ENCODE data around the gene TNFSF13. TPM values are rescaled to one million over a fixed set of nuclear protein-coding genes. Genes with fewer than 3 reads are reported as not detected.
"Not testable (repeated sequence)": the region's sequence is repeated elsewhere in the genome, so short reads cannot be mapped to it uniquely, and the experiment has no call there.

TNFSF13 gene
- total RNA-seq, 4 donors from 2014 or later: 14.5 to 47.1 (median 27.2) TPM

GRCh38 chr17:7593296-7593695 lies 34.7 kb downstream of the TNFSF13 start:
- Histone ChIP-seq H3K36me3 (peaks cover 3 to 77% of the 10 kb centered on the region in 2 donors), H3K4me3 (no peak overlapping the region), H3K4me1 (peaks cover 0 to 19% (median 7%) of the 10 kb centered on the region in 3 donors), H3K27me3 (no peaks in the 10 kb centered on the region), H3K9me3 (no peaks in the 10 kb centered on the region), H3K27ac (no peak overlapping the region)
- ATAC-seq: no peak
- TF ChIP-seq POLR2AphosphoS5 (IDR thresholded peaks at IDR 0.05) (no peak), EP300 (IDR thresholded peaks at IDR 0.05) (no peak), POLR2A (IDR thresholded peaks at IDR 0.05) (no peak), CTCF (IDR thresholded peaks at IDR 0.05) (no peak)
- 40 to 80% methylated on average over 1 of the region's 12 CpGs for WGBS, 2 donors (ENCODE audit: low coverage in 1 of 2)

- not testable (repeated sequence) for ATAC-seq, H3K9me3 ChIP-seq, H3K4me1 ChIP-seq, H3K27me3 ChIP-seq, H3K27ac ChIP-seq, H3K4me3 ChIP-seq
- 100% methylated on average over 1 of the region's 5 CpGs; no CpG with 5 or more reads in 1 of the 2 donors for WGBS, 2 donors (ENCODE audit: low coverage in 1 of 2)
- peaks cover 3 to 98% of the 10 kb centered on the region in 2 donors for H3K36me3 ChIP-seq
Observed at GRCh38 chr17:7597561-7597960, 39.0 kb downstream of the TNFSF13 start.

GRCh38 chr17:7606280-7606679 lies 47.7 kb downstream of the TNFSF13 start:
- no peak overlapping the region for H3K27ac ChIP-seq
- no peak for ATAC-seq
- H3K9me3 ChIP-seq: no peaks in the 10 kb centered on the region
- H3K4me3 ChIP-seq: no peak overlapping the region
- WGBS, 2 donors (ENCODE audit: low coverage in 1 of 2): 69 to 92% methylated on average over 2 to 4 of the region's 4 CpGs
- H3K4me1 ChIP-seq: peaks cover 0 to 31% (median 0%) of the 10 kb centered on the region in 3 donors
- H3K27me3 ChIP-seq: no peaks in the 10 kb centered on the region
- TF ChIP-seq POLR2AphosphoS5 (IDR thresholded peaks at IDR 0.05) (no peak), CTCF (IDR thresholded peaks at IDR 0.05) (no peak), POLR2A (IDR thresholded peaks at IDR 0.05) (no peak), EP300 (IDR thresholded peaks at IDR 0.05) (no peak)
- H3K36me3 ChIP-seq: peaks cover 0 to 56% of the 10 kb centered on the region in 2 donors

- H3K4me1 ChIP-seq: peaks cover 0 to 63% (median 17%) of the 10 kb centered on the region in 3 donors
- ATAC-seq: no peak
Observed at GRCh38 chr17:7610641-7611040, 52.1 kb downstream of the TNFSF13 start.

More at GRCh38 chr17:7610641-7611040, 52.1 kb downstream of the TNFSF13 start:
- Histone ChIP-seq H3K9me3 (no peaks in the 10 kb centered on the region), H3K36me3 (peaks cover 0 to 12% of the 10 kb centered on the region in 2 donors), H3K27me3 (no peaks in the 10 kb centered on the region), H3K4me3 (no peak overlapping the region), H3K27ac (no peak overlapping the region)
- TF ChIP-seq POLR2A (IDR thresholded peaks at IDR 0.05) (no peak), POLR2AphosphoS5 (IDR thresholded peaks at IDR 0.05) (no peak), CTCF (IDR thresholded peaks at IDR 0.05) (no peak), EP300 (IDR thresholded peaks at IDR 0.05) (no peak)
- WGBS, 2 donors (ENCODE audit: low coverage in 1 of 2): 100% methylated on average over 2 of the region's 2 CpGs; no CpG with 5 or more reads in 1 of the 2 donors

Small RNA genes within 50 kb of the gene (small RNA-seq; reads per million reads assigned to genes)
- gene CD68: 0 reads per million in 4 donors
- gene RF00019: 0 reads per million in 4 donors
- 0 reads per million in 4 donors for gene SNORA48
- gene SNORD10: 0 reads per million in 4 donors

Other genes starting within 250 kb of the TNFSF13 start
- gene GPS2, start 243.4 kb upstream of the TNFSF13 start, total RNA-seq: 100 to 1,000 TPM in 1 of 4 donors, 10 to 100 TPM in 3; 66.9 to 104 (median 82.5) TPM
- 10 to 100 TPM; 12.0 to 30.4 (median 14.9) TPM for gene NEURL4, start 229.4 kb upstream of the TNFSF13 start, total RNA-seq
- gene ACAP1, start 222.2 kb upstream of the TNFSF13 start, total RNA-seq: 1 to 10 TPM; 2.0 to 4.6 (median 3.5) TPM
- 10 to 100 TPM in 2 of 4 donors, 1 to 10 TPM in 2; 8.8 to 16.9 (median 10.3) TPM for gene KCTD11, start 206.6 kb upstream of the TNFSF13 start, total RNA-seq
- not detected for gene TMEM95, start 203.6 kb upstream of the TNFSF13 start, total RNA-seq
- 1 to 10 TPM; 2.0 to 4.4 (median 3.5) TPM for gene TNK1, start 177.7 kb upstream of the TNFSF13 start, total RNA-seq
- gene PLSCR3, start 164.2 kb upstream of the TNFSF13 start, total RNA-seq: 10 to 100 TPM; 16.8 to 38.1 (median 17.7) TPM
- gene TMEM256, start 154.7 kb upstream of the TNFSF13 start, total RNA-seq: 10 to 100 TPM; 31.1 to 66.6 (median 57.8) TPM
- gene NLGN2, start 150.9 kb upstream of the TNFSF13 start, total RNA-seq: 10 to 100 TPM in 3 of 4 donors, 1 to 10 TPM in 1; 9.9 to 28.4 (median 14.4) TPM
- not detected for gene SPEM1, start 138.4 kb upstream of the TNFSF13 start, total RNA-seq
- gene SPEM2, start 133.1 kb upstream of the TNFSF13 start, total RNA-seq: not detected
- under 1 TPM in 1 of 4 donors, not detected in 3; 0.08 TPM for gene SPEM3, start 129.9 kb upstream of the TNFSF13 start, total RNA-seq
- gene TMEM102, start 123.3 kb upstream of the TNFSF13 start, total RNA-seq: 1 to 10 TPM; 1.3 to 5.6 (median 2.4) TPM
- 1 to 10 TPM in 1 of 4 donors, under 1 TPM in 2, not detected in 1; 0.13 to 1.0 (median 0.42) TPM for gene FGF11, start 119.2 kb upstream of the TNFSF13 start, total RNA-seq
- 10 to 100 TPM in 1 of 4 donors, 1 to 10 TPM in 3; 4.7 to 12.1 (median 8.1) TPM for gene CHRNB1, start 113.7 kb upstream of the TNFSF13 start, total RNA-seq
- gene ZBTB4, start 79.1 kb upstream of the TNFSF13 start, total RNA-seq: 100 to 1,000 TPM in 1 of 4 donors, 10 to 100 TPM in 3; 68.4 to 115 (median 80.2) TPM
- not detected for gene SLC35G6, start 77.3 kb upstream of the TNFSF13 start, total RNA-seq
- 10 to 100 TPM; 41.0 to 55.3 (median 47.3) TPM for gene POLR2A, start 74.4 kb upstream of the TNFSF13 start, total RNA-seq
- gene TNFSF12, start 9.7 kb upstream of the TNFSF13 start, total RNA-seq: 100 to 1,000 TPM in 1 of 4 donors, 10 to 100 TPM in 3; 61.1 to 108 (median 84.7) TPM
- gene SENP3, start 3.2 kb downstream of the TNFSF13 start, total RNA-seq: 10 to 100 TPM; 68.3 to 94.7 (median 79.6) TPM
- gene CD68, start 20.9 kb downstream of the TNFSF13 start, total RNA-seq: 10 to 100 TPM in 3 of 4 donors, 1 to 10 TPM in 1; 7.9 to 83.1 (median 46.1) TPM
- 10 to 100 TPM; 38.1 to 66.5 (median 51.2) TPM for gene MPDU1, start 25.1 kb downstream of the TNFSF13 start, total RNA-seq
- 1 to 10 TPM; 5.1 to 9.0 (median 5.9) TPM for gene SOX15, start 31.3 kb downstream of the TNFSF13 start, total RNA-seq
- 10 to 100 TPM; 39.3 to 54.6 (median 47.4) TPM for gene FXR2, start 56.1 kb downstream of the TNFSF13 start, total RNA-seq
- 10 to 100 TPM; 50.6 to 72.3 (median 62.3) TPM for gene SAT2, start 69.1 kb downstream of the TNFSF13 start, total RNA-seq
- 1 to 10 TPM in 1 of 4 donors, under 1 TPM in 1, not detected in 2; 0.40 to 3.0 TPM for gene SHBG, start 71.4 kb downstream of the TNFSF13 start, total RNA-seq
- gene ATP1B2, start 92.2 kb downstream of the TNFSF13 start, total RNA-seq: 1 to 10 TPM in 3 of 4 donors, under 1 TPM in 1; 0.77 to 3.6 (median 2.3) TPM
- 10 to 100 TPM; 14.7 to 16.3 (median 15.6) TPM for gene TP53, start 128.7 kb downstream of the TNFSF13 start, total RNA-seq
- gene WRAP53, start 129.7 kb downstream of the TNFSF13 start, total RNA-seq: 1 to 10 TPM; 2.8 to 4.7 (median 3.9) TPM
- under 1 TPM in 2 of 4 donors, not detected in 2; 0.27 to 0.52 TPM for gene EFNB3, start 146.5 kb downstream of the TNFSF13 start, total RNA-seq
- under 1 TPM in 2 of 4 donors, not detected in 2; 0.08 to 0.31 TPM for gene DNAH2, start 159.0 kb downstream of the TNFSF13 start, total RNA-seq